Gastroesophageal sphincter (tissue), 3 donors: ENCODE results near the gene MARCKS.

Experiments
- POLR2A ChIP-seq, 2 donors: fragments of 450-650 bp; IDR thresholded peaks; one replicate each; pipeline ENCODE4 v1.6.1; 2017; ENCODE audit warnings: antibody characterized with exemption in 2 of 2, mild to moderate bottlenecking in 2 of 2, moderate library complexity in 1 of 2
- POLR2AphosphoS5 ChIP-seq: sonication (generic); formaldehyde crosslinking; IDR thresholded peaks from one replicate; pipeline ENCODE4 v1.6.1; 2017; ENCODE audit warnings: antibody characterized with exemption
- TF ChIP-seq, protein P1 (sequence below), 4 experiments: fragments of 200-600 bp in 2 of 4; fragments of 450-650 bp in 2 of 4; sonication (generic) in 1 of 4; IDR thresholded peaks; one replicate each; pipeline ENCODE4 v1.5.1; 2017 to 2019; ENCODE audit warnings: antibody characterized with exemption in 4 of 4, mild to moderate bottlenecking in 2 of 4, moderate library complexity in 2 of 4

GRCh38 chr6:113829696-113830045, 27.5 kb upstream of the MARCKS start:
- TF ChIP-seq, protein P1, sequence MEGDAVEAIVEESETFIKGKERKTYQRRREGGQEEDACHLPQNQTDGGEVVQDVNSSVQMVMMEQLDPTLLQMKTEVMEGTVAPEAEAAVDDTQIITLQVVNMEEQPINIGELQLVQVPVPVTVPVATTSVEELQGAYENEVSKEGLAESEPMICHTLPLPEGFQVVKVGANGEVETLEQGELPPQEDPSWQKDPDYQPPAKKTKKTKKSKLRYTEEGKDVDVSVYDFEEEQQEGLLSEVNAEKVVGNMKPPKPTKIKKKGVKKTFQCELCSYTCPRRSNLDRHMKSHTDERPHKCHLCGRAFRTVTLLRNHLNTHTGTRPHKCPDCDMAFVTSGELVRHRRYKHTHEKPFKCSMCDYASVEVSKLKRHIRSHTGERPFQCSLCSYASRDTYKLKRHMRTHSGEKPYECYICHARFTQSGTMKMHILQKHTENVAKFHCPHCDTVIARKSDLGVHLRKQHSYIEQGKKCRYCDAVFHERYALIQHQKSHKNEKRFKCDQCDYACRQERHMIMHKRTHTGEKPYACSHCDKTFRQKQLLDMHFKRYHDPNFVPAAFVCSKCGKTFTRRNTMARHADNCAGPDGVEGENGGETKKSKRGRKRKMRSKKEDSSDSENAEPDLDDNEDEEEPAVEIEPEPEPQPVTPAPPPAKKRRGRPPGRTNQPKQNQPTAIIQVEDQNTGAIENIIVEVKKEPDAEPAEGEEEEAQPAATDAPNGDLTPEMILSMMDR (IDR thresholded peaks at IDR 0.05): no peak
- TF ChIP-seq POLR2AphosphoS5: no peak
- no peak for TF ChIP-seq POLR2A (IDR thresholded peaks at IDR 0.05)
